Endothelial cell (in vitro differentiated cells): Measurements from ENCODE around the gene AVL9. TPM values are rescaled to one million over a fixed set of nuclear protein-coding genes. Genes with fewer than 3 reads are reported as not detected.
"Not testable (repeated sequence)": the region's sequence is repeated elsewhere in the genome, so short reads cannot be mapped to it uniquely, and the experiment has no call there.

Experiments used
- DNase-seq: peaks from one replicate; pipeline ENCODE4 v3.0.0; 2021; ENCODE audit warnings: low spot score
- H3K27ac Mint-ChIP-seq: one replicate; pipeline ENCODE4 v1.8.0; 2021; ENCODE audit warnings: mixed read lengths, inconsistent platforms; ENCODE audit not compliant: unreplicated experiment
- H3K27me3 Mint-ChIP-seq: one replicate; pipeline ENCODE4 v1.8.0; 2021; ENCODE audit warnings: mild to moderate bottlenecking, moderate library complexity, mixed read lengths, inconsistent platforms; ENCODE audit not compliant: unreplicated experiment
- H3K36me3 Mint-ChIP-seq: one replicate; pipeline ENCODE4 v1.8.0; 2021; ENCODE audit warnings: mild to moderate bottlenecking, low read depth, mixed read lengths, inconsistent platforms; ENCODE audit not compliant: unreplicated experiment
- H3K4me1 Mint-ChIP-seq: one replicate; pipeline ENCODE4 v1.8.0; 2021; ENCODE audit warnings: mild to moderate bottlenecking, mixed read lengths, inconsistent platforms; ENCODE audit not compliant: unreplicated experiment
- H3K4me3 Mint-ChIP-seq: one replicate; pipeline ENCODE4 v1.8.0; 2021; ENCODE audit warnings: mild to moderate bottlenecking, mixed read lengths, inconsistent platforms; ENCODE audit not compliant: unreplicated experiment
- H3K9me3 Mint-ChIP-seq: one replicate; pipeline ENCODE4 v1.8.0; 2021; ENCODE audit warnings: mixed read lengths, inconsistent platforms; ENCODE audit not compliant: unreplicated experiment
- CTCF ChIP-seq: fragments of 200-600 bp; sonication (generic); IDR thresholded peaks from one replicate; pipeline ENCODE4 v1.5.0; 2021; ENCODE audit warnings: antibody characterized with exemption; ENCODE audit not compliant: unreplicated experiment
- total RNA-seq: library from RNA; stranded (reverse); fragmentation: NEBNext Ultra II Directional; extraction: Animal tissue kit (Norgen Biotek cat#: 25700); gene quantifications from one replicate; pipeline ENCODE4 v1.2.1, GENCODE V29; 2021; ENCODE audit not compliant: unreplicated experiment

Gene AVL9
- total RNA-seq, 1 donor from 2014 or later, result 43.7 TPM

GRCh38 chr7:32618987-32619386, 123.7 kb downstream of the AVL9 start:
- Mint-ChIP-seq H3K4me3 (no peak overlapping the region), H3K27me3 (peaks cover 1% of the 10 kb centered on the region), H3K27ac (no peak overlapping the region), H3K9me3 (no peaks in the 10 kb centered on the region), H3K4me1 (peaks cover 6% of the 10 kb centered on the region), H3K36me3 (no peaks in the 10 kb centered on the region)
- TF ChIP-seq CTCF, result no peak
- DNase-seq, result no peak

- not testable (repeated sequence) for H3K9me3 Mint-ChIP-seq, H3K36me3 Mint-ChIP-seq, H3K27ac Mint-ChIP-seq, H3K27me3 Mint-ChIP-seq, H3K4me1 Mint-ChIP-seq, DNase-seq, H3K4me3 Mint-ChIP-seq
Measured at GRCh38 chr7:32619416-32619815, 124.1 kb downstream of the AVL9 start.

- peaks cover 4% of the 10 kb centered on the region for H3K36me3 Mint-ChIP-seq
- no peak overlapping the region for H3K27ac Mint-ChIP-seq
- no peak for DNase-seq
- no peaks in the 10 kb centered on the region for H3K27me3 Mint-ChIP-seq
- H3K9me3 Mint-ChIP-seq, result no peaks in the 10 kb centered on the region
- H3K4me1 Mint-ChIP-seq, result no peaks in the 10 kb centered on the region
- no peak for TF ChIP-seq CTCF
- no peak overlapping the region for H3K4me3 Mint-ChIP-seq
Measured at GRCh38 chr7:32631021-32631420, 135.7 kb downstream of the AVL9 start.

GRCh38 chr7:32631590-32632497, 136.6 kb downstream of the AVL9 start:
- not testable (repeated sequence) for DNase-seq, H3K36me3 Mint-ChIP-seq, H3K4me3 Mint-ChIP-seq, H3K4me1 Mint-ChIP-seq, H3K27ac Mint-ChIP-seq, H3K9me3 Mint-ChIP-seq, H3K27me3 Mint-ChIP-seq

- not testable (repeated sequence) for H3K4me3 Mint-ChIP-seq, DNase-seq, H3K9me3 Mint-ChIP-seq, H3K27ac Mint-ChIP-seq, H3K36me3 Mint-ChIP-seq, H3K27me3 Mint-ChIP-seq, H3K4me1 Mint-ChIP-seq
Measured at GRCh38 chr7:32633446-32633845, 138.2 kb downstream of the AVL9 start.

- H3K9me3 Mint-ChIP-seq, H3K27ac Mint-ChIP-seq, H3K36me3 Mint-ChIP-seq, H3K4me3 Mint-ChIP-seq, H3K4me1 Mint-ChIP-seq, H3K27me3 Mint-ChIP-seq, DNase-seq: not testable (repeated sequence)
Measured at GRCh38 chr7:32634798-32635393, 139.6 kb downstream of the AVL9 start.

GRCh38 chr7:32636725-32637462, 141.6 kb downstream of the AVL9 start:
- not testable (repeated sequence) for H3K4me1 Mint-ChIP-seq, DNase-seq, H3K27ac Mint-ChIP-seq, H3K4me3 Mint-ChIP-seq, H3K27me3 Mint-ChIP-seq, H3K9me3 Mint-ChIP-seq, H3K36me3 Mint-ChIP-seq

GRCh38 chr7:32637611-32638010, 142.3 kb downstream of the AVL9 start:
- DNase-seq, H3K4me1 Mint-ChIP-seq, H3K4me3 Mint-ChIP-seq, H3K27me3 Mint-ChIP-seq, H3K9me3 Mint-ChIP-seq, H3K27ac Mint-ChIP-seq: not testable (repeated sequence)
- H3K36me3 Mint-ChIP-seq, result peaks cover 11% of the 10 kb centered on the region
